ENCODE results near the gene STARD13.

The STARD13 gene

GRCh38 chr13:33079960-33080359 lies 205.6 kb downstream of the STARD13 start:
- Histone ChIP-seq H3K9me3 (replicated peaks; ENCODE audit: insufficient read depth, low read length) (no peaks in the 10 kb centered on the region), H2AFZ (ENCODE audit: low read length) (no peak overlapping the region), H3K79me2 (ENCODE audit: low read length) (no peaks in the 10 kb centered on the region), H3K27me3 (replicated peaks; ENCODE audit: insufficient read depth, low read length) (no peaks in the 10 kb centered on the region), H3K36me3 (replicated peaks; ENCODE audit: insufficient read depth, low read length) (no peaks in the 10 kb centered on the region), H3K9me2 (replicated peaks; ENCODE audit: insufficient read depth, low read length) (no peaks in the 10 kb centered on the region), H3K4me2 (ENCODE audit: low read depth, low read length) (no peak overlapping the region), H3F3A (ENCODE audit: insufficient read depth, low read length) (no peaks in the 10 kb centered on the region), H3K27ac (ENCODE audit: low read length) (no peak overlapping the region), H3K4me3 (ENCODE audit: low read length) (no peak overlapping the region), H3K4me1 (ENCODE audit: low read length) (no peaks in the 10 kb centered on the region), H4K20me1 (ENCODE audit: insufficient read depth, low read length) (no peaks in the 10 kb centered on the region), H3K9ac (ENCODE audit: low read length) (no peak overlapping the region)
- TF ChIP-seq EZH2 (optimal IDR thresholded peaks at IDR 0.05; ENCODE audit: low read depth, low read length) (no peak), CTCF (IDR thresholded peaks at IDR 0.05; ENCODE audit: low read length) (no peak), EZH2phosphoT487 (IDR thresholded peaks at IDR 0.05; ENCODE audit: low read length) (no peak)
- no peak for DNase-seq

- no peaks in the 10 kb centered on the region for H3K79me2 ChIP-seq (ENCODE audit: low read length)
- no peak overlapping the region for H2AFZ ChIP-seq (ENCODE audit: low read length)
- no peak for DNase-seq
- H3F3A ChIP-seq (ENCODE audit: insufficient read depth, low read length): no peaks in the 10 kb centered on the region
- H3K36me3 ChIP-seq (replicated peaks; ENCODE audit: insufficient read depth, low read length): no peaks in the 10 kb centered on the region
- H3K4me1 ChIP-seq (ENCODE audit: low read length): no peaks in the 10 kb centered on the region
- no peak overlapping the region for H3K4me3 ChIP-seq (ENCODE audit: low read length)
- no peaks in the 10 kb centered on the region for H4K20me1 ChIP-seq (ENCODE audit: insufficient read depth, low read length)
- no peak for TF ChIP-seq CTCF (IDR thresholded peaks at IDR 0.05; ENCODE audit: low read length)
- TF ChIP-seq EZH2 (optimal IDR thresholded peaks at IDR 0.05; ENCODE audit: low read depth, low read length): no peak
- TF ChIP-seq EZH2phosphoT487 (IDR thresholded peaks at IDR 0.05; ENCODE audit: low read length): no peak
- H3K9me3 ChIP-seq (replicated peaks; ENCODE audit: insufficient read depth, low read length): no peaks in the 10 kb centered on the region
- H3K4me2 ChIP-seq (ENCODE audit: low read depth, low read length): no peak overlapping the region
- H3K9ac ChIP-seq (ENCODE audit: low read length): no peak overlapping the region
- H3K9me2 ChIP-seq (replicated peaks; ENCODE audit: insufficient read depth, low read length): no peaks in the 10 kb centered on the region
- no peaks in the 10 kb centered on the region for H3K27me3 ChIP-seq (replicated peaks; ENCODE audit: insufficient read depth, low read length)
- no peak overlapping the region for H3K27ac ChIP-seq (ENCODE audit: low read length)
Observed at GRCh38 chr13:33078263-33078662, 207.3 kb downstream of the STARD13 start.

GRCh38 chr13:33076001-33076992 lies 209.3 kb downstream of the STARD13 start:
- no peak for DNase-seq
- H3K9ac ChIP-seq (ENCODE audit: low read length): no peak overlapping the region
- H3K36me3 ChIP-seq (replicated peaks; ENCODE audit: insufficient read depth, low read length): no peaks in the 10 kb centered on the region
- H3K4me1 ChIP-seq (ENCODE audit: low read length): no peaks in the 10 kb centered on the region
- TF ChIP-seq CTCF (IDR thresholded peaks at IDR 0.05; ENCODE audit: low read length) (no peak), EZH2 (optimal IDR thresholded peaks at IDR 0.05; ENCODE audit: low read depth, low read length) (no peak), EZH2phosphoT487 (IDR thresholded peaks at IDR 0.05; ENCODE audit: low read length) (no peak)
- H3F3A ChIP-seq (ENCODE audit: insufficient read depth, low read length): no peaks in the 10 kb centered on the region
- no peaks in the 10 kb centered on the region for H3K79me2 ChIP-seq (ENCODE audit: low read length)
- no peak overlapping the region for H2AFZ ChIP-seq (ENCODE audit: low read length)
- no peaks in the 10 kb centered on the region for H4K20me1 ChIP-seq (ENCODE audit: insufficient read depth, low read length)
- no peaks in the 10 kb centered on the region for H3K9me2 ChIP-seq (replicated peaks; ENCODE audit: insufficient read depth, low read length)
- no peak overlapping the region for H3K4me3 ChIP-seq (ENCODE audit: low read length)
- H3K4me2 ChIP-seq (ENCODE audit: low read depth, low read length): no peak overlapping the region
- no peaks in the 10 kb centered on the region for H3K9me3 ChIP-seq (replicated peaks; ENCODE audit: insufficient read depth, low read length)
- H3K27me3 ChIP-seq (replicated peaks; ENCODE audit: insufficient read depth, low read length): no peaks in the 10 kb centered on the region
- no peak overlapping the region for H3K27ac ChIP-seq (ENCODE audit: low read length)

Data from MM.1S (cell line).